ENCODE results near the gene HMX3. TPM values are rescaled to one million over a fixed set of nuclear protein-coding genes. Genes with fewer than 3 reads are reported as not detected.

The HMX3 gene
- total RNA-seq, 1 experiment from 2014 or later, result not detected

DNA sequence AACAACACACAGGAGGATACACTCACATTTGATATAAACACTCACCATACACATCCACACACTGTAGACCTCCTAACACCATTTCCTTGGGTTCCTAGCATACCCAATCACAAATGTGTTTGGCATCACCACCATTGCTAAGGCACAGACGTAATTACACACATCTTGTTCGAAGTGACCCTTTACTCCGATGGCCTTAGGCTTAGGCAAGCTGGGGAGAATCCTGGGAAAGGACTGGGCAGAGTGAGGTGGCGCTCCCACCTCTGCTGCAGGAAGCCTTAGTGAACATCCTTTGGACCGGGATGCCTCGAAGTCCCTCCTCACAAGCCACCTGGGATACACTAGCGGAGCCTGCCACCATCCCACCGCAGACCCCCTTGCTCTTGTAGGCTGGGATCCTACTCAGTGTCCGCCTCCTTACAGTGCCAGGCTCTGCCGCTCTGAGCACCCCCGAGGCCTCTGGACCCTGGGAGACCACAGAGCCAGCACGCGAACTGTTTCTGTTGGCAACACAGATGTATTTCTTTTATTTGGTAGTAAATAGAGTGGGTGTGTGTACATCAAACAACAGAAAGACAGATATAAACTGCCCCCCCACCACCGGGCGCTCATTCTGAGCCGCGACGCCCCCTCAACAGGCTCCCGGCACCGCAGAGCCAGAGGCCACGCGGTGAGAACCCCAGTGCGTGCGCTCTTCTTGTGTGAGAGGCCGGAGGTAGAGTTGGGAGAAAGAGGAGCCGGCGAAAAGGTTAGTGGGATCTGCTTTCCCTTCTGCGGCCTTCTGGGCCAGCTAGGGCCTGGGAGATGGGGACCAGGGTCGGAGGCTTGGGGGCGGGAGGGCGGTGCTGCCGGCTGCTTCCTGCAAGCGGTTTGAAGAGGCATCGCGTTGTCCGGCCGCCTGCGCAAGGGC is 6.3 kb downstream of the HMX3 start:
- CTCF ChIA-PET, result interaction anchor here (0.7 to 1.5 kb wide), 4 partner anchors 9 to 239 kb away, joined by 3 to 5 read pairs (median 4); no protein-coding TSS in a partner anchor

DNA sequence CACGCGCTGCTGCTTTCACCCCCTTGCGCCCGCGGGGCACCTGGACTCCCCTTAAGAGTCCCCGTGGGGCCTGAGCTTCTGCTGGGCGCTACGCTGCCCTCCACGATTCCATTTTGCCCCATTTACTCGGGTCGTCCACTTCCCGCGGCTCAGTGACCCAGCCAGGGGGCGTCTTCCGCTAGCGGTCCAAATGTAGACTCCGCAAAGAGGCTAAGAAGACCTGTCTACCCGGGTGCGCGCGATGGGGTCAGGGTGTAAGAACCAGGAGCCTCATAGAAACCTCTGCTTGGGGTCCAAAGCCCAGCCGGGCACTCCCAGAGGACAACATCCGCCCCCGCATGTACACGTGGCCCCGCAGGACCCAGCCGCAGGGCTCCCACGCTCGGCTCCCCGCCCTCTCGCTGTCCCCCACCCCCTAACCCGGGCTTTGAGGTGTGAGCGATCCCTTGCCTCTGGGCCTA is 7.0 kb downstream of the HMX3 start:
- BruUV-seq (replicated peaks), result no TSS peak
- H3K27ac Mint-ChIP-seq (ENCODE audit: low read depth, unreplicated experiment), result no peak overlapping the region
- no peaks in the 10 kb centered on the region for H3K9me3 Mint-ChIP-seq (ENCODE audit: unreplicated experiment)
- no peaks in the 10 kb centered on the region for H3K36me3 Mint-ChIP-seq (ENCODE audit: insufficient read depth, unreplicated experiment)
- TF ChIP-seq, protein P1, sequence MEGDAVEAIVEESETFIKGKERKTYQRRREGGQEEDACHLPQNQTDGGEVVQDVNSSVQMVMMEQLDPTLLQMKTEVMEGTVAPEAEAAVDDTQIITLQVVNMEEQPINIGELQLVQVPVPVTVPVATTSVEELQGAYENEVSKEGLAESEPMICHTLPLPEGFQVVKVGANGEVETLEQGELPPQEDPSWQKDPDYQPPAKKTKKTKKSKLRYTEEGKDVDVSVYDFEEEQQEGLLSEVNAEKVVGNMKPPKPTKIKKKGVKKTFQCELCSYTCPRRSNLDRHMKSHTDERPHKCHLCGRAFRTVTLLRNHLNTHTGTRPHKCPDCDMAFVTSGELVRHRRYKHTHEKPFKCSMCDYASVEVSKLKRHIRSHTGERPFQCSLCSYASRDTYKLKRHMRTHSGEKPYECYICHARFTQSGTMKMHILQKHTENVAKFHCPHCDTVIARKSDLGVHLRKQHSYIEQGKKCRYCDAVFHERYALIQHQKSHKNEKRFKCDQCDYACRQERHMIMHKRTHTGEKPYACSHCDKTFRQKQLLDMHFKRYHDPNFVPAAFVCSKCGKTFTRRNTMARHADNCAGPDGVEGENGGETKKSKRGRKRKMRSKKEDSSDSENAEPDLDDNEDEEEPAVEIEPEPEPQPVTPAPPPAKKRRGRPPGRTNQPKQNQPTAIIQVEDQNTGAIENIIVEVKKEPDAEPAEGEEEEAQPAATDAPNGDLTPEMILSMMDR (IDR thresholded peaks at IDR 0.05; ENCODE audit: unreplicated experiment), result no peak
- H3K4me1 Mint-ChIP-seq (ENCODE audit: insufficient read depth, unreplicated experiment), result peaks cover 17% of the 10 kb centered on the region
- H3K27me3 Mint-ChIP-seq (ENCODE audit: insufficient read depth, unreplicated experiment), result peaks cover 44% of the 10 kb centered on the region
- intact Hi-C loops (cut with micrococcal nuclease), result no loop called here
- POLR2A ChIA-PET, result no interaction called here
- CTCF ChIA-PET, result no interaction called here
- H3K4me3 Mint-ChIP-seq (ENCODE audit: unreplicated experiment), result no peak overlapping the region
- DNase-seq (ENCODE audit: unreplicated experiment), result no peak

More for the DNA sequence above, 6.3 kb downstream of the HMX3 start:
- no peak overlapping the region for H3K27ac Mint-ChIP-seq (ENCODE audit: low read depth, unreplicated experiment)
- TF ChIP-seq, protein P1 (IDR thresholded peaks at IDR 0.05; ENCODE audit: unreplicated experiment), result no peak
- H3K36me3 Mint-ChIP-seq (ENCODE audit: insufficient read depth, unreplicated experiment), result no peaks in the 10 kb centered on the region
- H3K4me1 Mint-ChIP-seq (ENCODE audit: insufficient read depth, unreplicated experiment), result peaks cover 17% of the 10 kb centered on the region
- peaks cover 48% of the 10 kb centered on the region for H3K27me3 Mint-ChIP-seq (ENCODE audit: insufficient read depth, unreplicated experiment)
- BruUV-seq (replicated peaks), result no TSS peak
- no peak for DNase-seq (ENCODE audit: unreplicated experiment)
- intact Hi-C loops (cut with micrococcal nuclease), result no loop called here
- POLR2A ChIA-PET, result interaction anchor here (0.9 to 1.5 kb wide), 2 partner anchors 12 to 239 kb away, joined by 3 read pairs; partner anchors contain the start of gene BUB3
- no peaks in the 10 kb centered on the region for H3K9me3 Mint-ChIP-seq (ENCODE audit: unreplicated experiment)
- H3K4me3 Mint-ChIP-seq (ENCODE audit: unreplicated experiment), result no peak overlapping the region

GRCh38 chr10:123143162-123143824 is 7.5 kb downstream of the HMX3 start:
- Mint-ChIP-seq H3K27ac (ENCODE audit: low read depth, unreplicated experiment) (no peak overlapping the region), H3K9me3 (ENCODE audit: unreplicated experiment) (no peaks in the 10 kb centered on the region), H3K4me3 (ENCODE audit: unreplicated experiment) (no peak overlapping the region), H3K27me3 (ENCODE audit: insufficient read depth, unreplicated experiment) (peaks cover 40% of the 10 kb centered on the region), H3K36me3 (ENCODE audit: insufficient read depth, unreplicated experiment) (no peaks in the 10 kb centered on the region), H3K4me1 (ENCODE audit: insufficient read depth, unreplicated experiment) (peaks cover 17% of the 10 kb centered on the region)
- TF ChIP-seq, protein P1 (IDR thresholded peaks at IDR 0.05; ENCODE audit: unreplicated experiment), result no peak
- POLR2A ChIA-PET, result no interaction called here
- no peak for DNase-seq (ENCODE audit: unreplicated experiment)
- BruUV-seq (replicated peaks), result no TSS peak
- intact Hi-C loops (cut with micrococcal nuclease), result no loop called here
- CTCF ChIA-PET, result interaction anchor here (0.6 to 3.8 kb wide), 3 partner anchors 10 to 235 kb away, joined by 3 to 10 read pairs (median 3); no protein-coding TSS in a partner anchor

DNA sequence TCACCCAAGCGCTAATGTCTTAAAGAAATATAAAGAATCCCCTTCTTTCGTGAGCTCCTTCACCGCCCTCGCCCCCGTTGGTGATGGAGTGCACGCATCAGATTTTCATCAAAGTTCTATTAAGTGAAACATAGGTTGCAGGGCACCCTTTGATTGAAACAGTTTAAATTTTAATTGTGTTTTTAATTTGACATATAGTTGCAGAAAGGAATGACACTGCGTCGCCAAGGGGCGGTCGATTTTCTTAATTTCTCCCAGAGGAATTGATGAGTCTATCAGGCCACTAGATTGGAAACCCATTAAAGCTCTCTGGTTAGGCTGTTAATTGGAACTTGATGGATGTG is 8.0 kb downstream of the HMX3 start:
- BruUV-seq (replicated peaks), result no TSS peak
- H3K4me3 Mint-ChIP-seq (ENCODE audit: unreplicated experiment), result no peak overlapping the region
- DNase-seq (ENCODE audit: unreplicated experiment), result no peak
- no peaks in the 10 kb centered on the region for H3K36me3 Mint-ChIP-seq (ENCODE audit: insufficient read depth, unreplicated experiment)
- peaks cover 16% of the 10 kb centered on the region for H3K4me1 Mint-ChIP-seq (ENCODE audit: insufficient read depth, unreplicated experiment)
- TF ChIP-seq, protein P1 (IDR thresholded peaks at IDR 0.05; ENCODE audit: unreplicated experiment), result no peak
- H3K9me3 Mint-ChIP-seq (ENCODE audit: unreplicated experiment), result no peaks in the 10 kb centered on the region
- ChIA-PET CTCF (interaction anchor here (0.6 to 3.8 kb wide), 5 partner anchors 10 to 237 kb away, joined by 3 to 15 read pairs (median 3); no protein-coding TSS in a partner anchor), POLR2A (no interaction called here)
- no peak overlapping the region for H3K27ac Mint-ChIP-seq (ENCODE audit: low read depth, unreplicated experiment)
- H3K27me3 Mint-ChIP-seq (ENCODE audit: insufficient read depth, unreplicated experiment), result peaks cover 40% of the 10 kb centered on the region
- intact Hi-C loops (cut with micrococcal nuclease), result loop anchor here (2.0 kb wide), 1 partner anchor 237 kb away; no protein-coding TSS in a partner anchor

Data from MCF 10A (cell line).